Thyroid gland (tissue), 4 donors: Measurements from ENCODE around the gene MTG1. TPM values are rescaled to one million over a fixed set of nuclear protein-coding genes. Genes with fewer than 3 reads are reported as not detected.
"Not testable (repeated sequence)": the region's sequence is repeated elsewhere in the genome, so short reads cannot be mapped to it uniquely, and the experiment has no call there.

Source experiments
- DNase-seq, 2 donors: peaks; one replicate each; pipeline ENCODE4 v3.0.0-alpha.2; 2019
- H3K27ac ChIP-seq, 3 donors: fragments of 200-600 bp; sonication (generic); 1 replicate in 2 of 3; 2 replicates in 1 of 3; pipeline ENCODE4 v1.5.1; 2016 to 2019; ENCODE audit warnings: mild to moderate bottlenecking in 1 of 3, moderate library complexity in 1 of 3
- H3K27me3 ChIP-seq: fragments of 200-600 bp; sonication (generic); one replicate; pipeline ENCODE4 v1.5.1; 2019
- H3K36me3 ChIP-seq, 2 donors: fragments of 200-600 bp; sonication (generic); one replicate each; pipeline ENCODE4 v1.5.1; 2016 to 2019
- H3K4me1 ChIP-seq, 2 donors: fragments of 200-600 bp; sonication (generic); one replicate each; pipeline ENCODE4 v1.5.1; 2017 to 2019
- H3K4me3 ChIP-seq, 3 donors: fragments of 200-600 bp; sonication (generic); replicated peaks in 1 of 3; 1 replicate in 2 of 3; 2 replicates in 1 of 3; pipeline ENCODE4 v1.5.1; 2016; ENCODE audit warnings: mild to moderate bottlenecking in 1 of 3
- H3K9me3 ChIP-seq: fragments of 200-600 bp; sonication (generic); one replicate; pipeline ENCODE4 v1.5.1; 2017
- CTCF ChIP-seq, 6 experiments: fragments of 200-600 bp in 3 of 6; fragments of 450-650 bp in 3 of 6; sonication (generic) in 3 of 6; IDR thresholded peaks; one replicate each; pipeline ENCODE4 v1.5.1; 2016 to 2019; ENCODE audit warnings: antibody characterized with exemption in 6 of 6, mild to moderate bottlenecking in 2 of 6, inconsistent platforms in 1 of 6, moderate library complexity in 1 of 6
- POLR2A ChIP-seq, 2 donors: fragments of 450-650 bp; IDR thresholded peaks; one replicate each; pipeline ENCODE4 v1.6.1; 2017; ENCODE audit warnings: antibody characterized with exemption in 2 of 2, mild to moderate bottlenecking in 2 of 2, moderate library complexity in 1 of 2
- WGBS, 2 donors: methylation state at CpG; one replicate each; pipeline ENCODE4 v1.1.5; 2017; 5-methylcytosine and 5-hydroxymethylcytosine counted together
- intact Hi-C: fragments of 100-400 bp; cut with DNase I; formaldehyde crosslinking; loops from one replicate; pipeline ENCODE4 v1.15.1; 2023
- total RNA-seq, 4 donors: library from RNA; depleted of rRNA; stranded (reverse); fragments of >200 nt; gene quantifications; one replicate each; pipeline ENCODE4 v1.2.3, GENCODE V29; 2016

The MTG1 gene
- total RNA-seq, 4 donors from 2014 or later = 23.8 to 40.8 (median 35.0) TPM

GRCh38 chr10:133412381-133412711, 18.4 kb downstream of the MTG1 start:
- peaks cover 6 to 16% of the 10 kb centered on the region in 2 donors for H3K36me3 ChIP-seq
- intact Hi-C loops = no loop called here
- H3K9me3 ChIP-seq = no peaks in the 10 kb centered on the region

GRCh38 chr10:133414401-133414800, 20.4 kb downstream of the MTG1 start:
- H3K27ac ChIP-seq, H3K27me3 ChIP-seq, H3K4me1 ChIP-seq, H3K4me3 ChIP-seq, H3K9me3 ChIP-seq, DNase-seq, intact Hi-C loops: not testable (repeated sequence)
- 96 to 100% methylated on average over 6 to 15 of the region's 23 CpGs for WGBS, 2 donors
- H3K36me3 ChIP-seq = peaks cover 10 to 19% of the 10 kb centered on the region in 2 donors

More at GRCh38 chr10:133412381-133412711, 18.4 kb downstream of the MTG1 start:
- DNase-seq = no peak
- no peak for TF ChIP-seq CTCF (IDR thresholded peaks at IDR 0.05)
- no peak for TF ChIP-seq POLR2A (IDR thresholded peaks at IDR 0.05)
- no peaks in the 10 kb centered on the region for H3K27me3 ChIP-seq
- H3K4me1 ChIP-seq = no peaks in the 10 kb centered on the region
- no peak overlapping the region for H3K4me3 ChIP-seq
- H3K27ac ChIP-seq = no peak overlapping the region

DNA sequence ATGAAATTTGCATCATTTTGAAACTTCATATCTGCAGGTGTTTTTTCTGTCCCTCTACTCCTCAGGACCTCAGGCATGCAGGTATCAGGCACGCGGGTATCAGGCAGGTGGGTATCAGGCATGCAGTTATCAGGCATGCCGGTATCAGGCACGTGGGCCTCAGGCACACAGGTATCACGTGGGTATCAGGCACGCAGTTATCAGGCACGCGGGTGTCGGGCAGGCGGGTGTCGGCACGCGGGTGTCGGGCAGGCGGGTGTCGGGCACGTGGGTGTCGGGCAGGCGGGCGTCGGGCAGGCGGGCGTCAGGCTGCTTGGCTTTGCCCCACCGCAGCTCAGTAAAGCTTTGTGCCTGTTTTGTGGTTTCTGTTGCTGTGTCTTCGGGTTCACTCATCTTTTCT, 21.8 kb downstream of the MTG1 start:
- intact Hi-C loops = no loop called here
- H3K27ac ChIP-seq = no peak overlapping the region
- 96 to 97% methylated on average over 25 of the region's 25 CpGs for WGBS, 2 donors
- no peak for DNase-seq
- peaks cover 19 to 23% of the 10 kb centered on the region in 2 donors for H3K36me3 ChIP-seq
- H3K4me1 ChIP-seq = no peaks in the 10 kb centered on the region
- no peaks in the 10 kb centered on the region for H3K27me3 ChIP-seq
- TF ChIP-seq POLR2A (IDR thresholded peaks at IDR 0.05) (no peak), CTCF (IDR thresholded peaks at IDR 0.05) (no peak)
- H3K9me3 ChIP-seq = no peaks in the 10 kb centered on the region
- no peak overlapping the region for H3K4me3 ChIP-seq

- DNase-seq = no peak
- no peak overlapping the region for H3K27ac ChIP-seq
- peaks cover 17 to 29% of the 10 kb centered on the region in 2 donors for H3K36me3 ChIP-seq
- 96 to 97% methylated on average over 9 to 11 of the region's 14 CpGs for WGBS, 2 donors
- intact Hi-C loops = no loop called here
- TF ChIP-seq POLR2A (IDR thresholded peaks at IDR 0.05) (no peak), CTCF (IDR thresholded peaks at IDR 0.05) (no peak)
- peaks cover 0 to 6% of the 10 kb centered on the region in 2 donors for H3K4me1 ChIP-seq
- no peak overlapping the region for H3K4me3 ChIP-seq
- no peaks in the 10 kb centered on the region for H3K27me3 ChIP-seq
- no peaks in the 10 kb centered on the region for H3K9me3 ChIP-seq
Observed at GRCh38 chr10:133418289-133418993, 24.5 kb downstream of the MTG1 start.

DNA sequence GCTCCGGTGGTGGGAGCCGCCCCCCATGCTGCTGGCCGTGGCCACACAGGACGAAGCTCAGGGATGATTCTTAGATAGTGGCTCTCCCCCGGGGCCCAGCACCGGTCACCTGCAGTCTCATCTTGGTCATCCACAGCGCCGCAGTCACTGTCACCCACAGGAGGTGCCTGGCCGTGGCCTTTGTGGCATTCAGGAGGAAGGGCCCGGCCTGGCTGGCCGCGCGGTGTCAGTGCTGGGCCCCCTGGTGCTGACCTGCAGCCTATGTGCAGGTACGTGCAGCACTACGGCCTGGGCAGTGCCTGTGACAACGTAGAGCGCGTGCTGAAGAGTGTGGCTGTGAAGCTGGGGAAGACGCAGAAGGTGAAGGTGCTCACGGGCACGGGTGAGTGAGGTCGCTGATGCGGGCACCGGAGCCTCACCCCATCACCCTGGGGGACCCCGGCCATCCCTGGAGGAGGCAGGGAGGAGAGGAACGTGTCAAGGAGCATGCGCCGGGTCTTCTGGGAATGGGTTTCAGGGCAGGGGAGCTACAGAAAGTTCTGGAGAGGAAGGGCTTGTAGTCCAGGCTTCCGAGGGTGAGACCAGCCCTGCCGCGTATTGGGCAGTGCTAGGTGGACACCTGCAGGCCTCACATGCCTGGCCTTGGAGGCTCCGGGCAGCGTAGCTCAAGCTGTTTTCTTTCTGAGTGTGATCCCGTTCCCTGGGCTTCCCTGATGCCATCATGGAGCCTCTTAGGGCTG, 25.4 kb downstream of the MTG1 start:
- no peaks in the 10 kb centered on the region for H3K9me3 ChIP-seq
- H3K36me3 ChIP-seq = peaks cover 17 to 29% of the 10 kb centered on the region in 2 donors
- no peaks in the 10 kb centered on the region for H3K27me3 ChIP-seq
- TF ChIP-seq CTCF (IDR thresholded peaks at IDR 0.05) (no peak), POLR2A (IDR thresholded peaks at IDR 0.05) (no peak)
- no peak overlapping the region for H3K4me3 ChIP-seq
- peaks cover 0 to 6% of the 10 kb centered on the region in 2 donors for H3K4me1 ChIP-seq
- 91 to 95% methylated on average over 32 to 34 of the region's 34 CpGs for WGBS, 2 donors
- DNase-seq = no peak
- intact Hi-C loops = no loop called here
- no peak overlapping the region for H3K27ac ChIP-seq
